Measurements from ENCODE around the gene TOX2.

The TOX2 gene

GRCh38 chr20:44054849-44055248 lies 140.2 kb downstream of the TOX2 start:
- no peaks in the 10 kb centered on the region for H3K79me2 ChIP-seq (ENCODE audit: control insufficient read depth, low read length)
- H3K27ac ChIP-seq (ENCODE audit: low read depth, low read length), result no peak overlapping the region
- no peak overlapping the region for H3K4me3 ChIP-seq (ENCODE audit: low read length)
- H3K9me3 ChIP-seq (ENCODE audit: control insufficient read depth, insufficient read depth, low read length), result no peaks in the 10 kb centered on the region
- peaks cover 3% of the 10 kb centered on the region; the same call in 1 of the 2 replicates for H3K27me3 ChIP-seq (ENCODE audit: control insufficient read depth, low read length)
- TF ChIP-seq CTCF (IDR thresholded peaks at IDR 0.05; ENCODE audit: low read depth, low read length, poor library complexity, severe bottlenecking) (no peak), EZH2phosphoT487 (IDR thresholded peaks at IDR 0.05; ENCODE audit: borderline replicate concordance, low read length) (no peak)
- no peaks in the 10 kb centered on the region for H3K36me3 ChIP-seq (ENCODE audit: control insufficient read depth, low read length)
- no peak overlapping the region for H3K4me2 ChIP-seq (ENCODE audit: low read length)
- H3K9me2 ChIP-seq (replicated peaks; ENCODE audit: control insufficient read depth, low read length), result no peaks in the 10 kb centered on the region
- no peaks in the 10 kb centered on the region for H3K4me1 ChIP-seq (ENCODE audit: control insufficient read depth, low read length)
- H3F3A ChIP-seq (ENCODE audit: control insufficient read depth, insufficient read depth), result no peaks in the 10 kb centered on the region
- no peaks in the 10 kb centered on the region for H4K20me1 ChIP-seq (ENCODE audit: control insufficient read depth, insufficient read depth, low read depth, low read length)

- Histone ChIP-seq H3K79me2 (ENCODE audit: control insufficient read depth, low read length) (no peaks in the 10 kb centered on the region), H3K9me2 (replicated peaks; ENCODE audit: control insufficient read depth, low read length) (no peaks in the 10 kb centered on the region), H3K4me2 (ENCODE audit: low read length) (no peak overlapping the region), H3F3A (ENCODE audit: control insufficient read depth, insufficient read depth) (no peaks in the 10 kb centered on the region), H3K27me3 (ENCODE audit: control insufficient read depth, low read length) (peaks cover 3% of the 10 kb centered on the region; the same call in 1 of the 2 replicates), H3K4me1 (ENCODE audit: control insufficient read depth, low read length) (no peaks in the 10 kb centered on the region), H3K9me3 (ENCODE audit: control insufficient read depth, insufficient read depth, low read length) (no peaks in the 10 kb centered on the region), H4K20me1 (ENCODE audit: control insufficient read depth, insufficient read depth, low read depth, low read length) (no peaks in the 10 kb centered on the region), H3K4me3 (ENCODE audit: low read length) (no peak overlapping the region), H3K36me3 (ENCODE audit: control insufficient read depth, low read length) (no peaks in the 10 kb centered on the region), H3K27ac (ENCODE audit: low read depth, low read length) (no peak overlapping the region)
- TF ChIP-seq CTCF (IDR thresholded peaks at IDR 0.05; ENCODE audit: low read depth, low read length, poor library complexity, severe bottlenecking) (no peak), EZH2phosphoT487 (IDR thresholded peaks at IDR 0.05; ENCODE audit: borderline replicate concordance, low read length) (no peak)
These were observed 141.5 kb downstream of the TOX2 start for GRCh38 chr20:44056010-44056698.

- no peak overlapping the region for H3K4me3 ChIP-seq (ENCODE audit: low read length)
- no peaks in the 10 kb centered on the region for H3K9me3 ChIP-seq (ENCODE audit: control insufficient read depth, insufficient read depth, low read length)
- H3K79me2 ChIP-seq (ENCODE audit: control insufficient read depth, low read length), result no peaks in the 10 kb centered on the region
- peaks cover 3% of the 10 kb centered on the region; the same call in 1 of the 2 replicates for H3K27me3 ChIP-seq (ENCODE audit: control insufficient read depth, low read length)
- no peaks in the 10 kb centered on the region for H3F3A ChIP-seq (ENCODE audit: control insufficient read depth, insufficient read depth)
- no peaks in the 10 kb centered on the region for H4K20me1 ChIP-seq (ENCODE audit: control insufficient read depth, insufficient read depth, low read depth, low read length)
- H3K9me2 ChIP-seq (replicated peaks; ENCODE audit: control insufficient read depth, low read length), result no peaks in the 10 kb centered on the region
- no peak overlapping the region for H3K4me2 ChIP-seq (ENCODE audit: low read length)
- H3K36me3 ChIP-seq (ENCODE audit: control insufficient read depth, low read length), result no peaks in the 10 kb centered on the region
- no peak overlapping the region for H3K27ac ChIP-seq (ENCODE audit: low read depth, low read length)
- no peaks in the 10 kb centered on the region for H3K4me1 ChIP-seq (ENCODE audit: control insufficient read depth, low read length)
- TF ChIP-seq EZH2phosphoT487 (IDR thresholded peaks at IDR 0.05; ENCODE audit: borderline replicate concordance, low read length) (no peak), CTCF (IDR thresholded peaks at IDR 0.05; ENCODE audit: low read depth, low read length, poor library complexity, severe bottlenecking) (no peak)
These were observed 143.3 kb downstream of the TOX2 start for GRCh38 chr20:44057698-44058675.
